AG09309 (cell line): ENCODE data around the gene BRD7.
"Not testable (repeated sequence)": the region's sequence is repeated elsewhere in the genome, so short reads cannot be mapped to it uniquely, and the experiment has no call there.

Experiments
- DNase-seq: peaks from one replicate; pipeline ENCODE4 v3.0.0-alpha.2; 2010; ENCODE audit warnings: low read depth
- H3K4me3 ChIP-seq: 2 replicates; pipeline ENCODE4 v1.5.1; 2011; ENCODE audit warnings: mild to moderate bottlenecking, low read depth, low read length, moderate library complexity; ENCODE audit not compliant: control insufficient read depth
- CTCF ChIP-seq: IDR thresholded peaks from 2 replicates; pipeline ENCODE4 v1.5.1; 2011; ENCODE audit warnings: mild to moderate bottlenecking, low read depth, low read length, inconsistent platforms; ENCODE audit not compliant: insufficient read depth, control insufficient read depth; ENCODE audit errors: missing control alignments

The BRD7 gene

DNA sequence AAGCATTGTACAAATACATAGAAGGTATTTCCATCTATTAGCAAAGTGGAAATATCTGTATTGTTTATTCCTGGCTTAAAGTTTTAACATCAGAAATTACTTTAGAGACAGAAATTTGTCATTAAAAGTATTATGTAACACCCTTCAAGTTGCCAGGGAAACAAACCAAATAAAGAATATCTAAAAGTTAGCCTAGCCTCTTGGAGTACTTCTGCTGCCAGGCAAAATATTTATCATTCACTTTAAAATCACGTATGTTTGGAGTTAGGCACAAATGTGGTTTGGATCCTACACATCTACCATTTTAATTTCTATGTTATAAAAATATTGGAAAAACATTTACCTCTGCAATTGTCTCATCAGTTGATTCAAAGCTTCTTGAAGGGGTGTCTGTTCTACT lies 14.7 kb downstream of the BRD7 start:
- TF ChIP-seq CTCF = no peak
- no peak overlapping the region for H3K4me3 ChIP-seq
- DNase-seq = no peak

- no peak for TF ChIP-seq CTCF
- DNase-seq = no peak
- no peak overlapping the region for H3K4me3 ChIP-seq
These were observed 16.8 kb downstream of the BRD7 start for GRCh38 chr16:50351952-50352351.

- H3K4me3 ChIP-seq = no peak overlapping the region
- no peak for TF ChIP-seq CTCF
- no peak for DNase-seq
These were observed 17.7 kb downstream of the BRD7 start for GRCh38 chr16:50351116-50351515.

DNA sequence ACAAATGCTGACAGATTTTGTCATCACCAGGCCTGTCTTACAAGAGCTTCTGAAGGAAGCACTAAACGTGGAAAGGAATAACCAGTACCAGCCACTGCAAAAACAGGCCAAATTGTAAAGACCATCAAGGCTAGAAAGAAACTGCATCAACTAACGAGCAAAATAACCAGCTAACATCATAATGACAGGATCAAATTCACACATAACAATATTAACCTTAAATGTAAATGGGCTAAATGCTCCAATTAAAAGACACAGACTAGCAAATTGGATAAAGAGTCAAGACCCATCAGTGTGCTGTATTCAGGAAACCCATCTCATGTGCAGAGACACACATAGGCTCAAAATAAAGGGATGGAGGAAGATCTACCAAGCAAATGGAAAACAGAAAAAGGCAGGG lies 23.6 kb downstream of the BRD7 start:
- DNase-seq, H3K4me3 ChIP-seq: not testable (repeated sequence)

DNA sequence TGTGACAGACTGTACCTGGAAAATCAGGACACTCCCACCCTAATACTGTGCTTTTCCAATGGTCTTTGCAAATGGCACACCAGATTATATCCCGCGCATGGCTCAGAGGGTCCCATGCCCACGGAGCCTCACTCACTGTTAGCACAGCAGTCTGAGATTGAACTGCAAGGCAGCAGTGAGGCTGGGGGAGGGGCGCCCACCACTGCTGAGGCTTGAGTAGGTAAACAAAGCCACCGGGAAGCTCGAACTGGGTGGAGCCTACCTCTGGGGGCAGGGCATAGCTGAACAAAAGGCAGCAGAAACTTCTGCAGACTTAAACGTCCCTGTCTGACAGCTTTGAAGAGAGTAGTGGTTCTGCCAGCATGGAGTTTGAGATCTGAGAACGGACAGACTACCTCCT lies 25.2 kb downstream of the BRD7 start:
- DNase-seq, H3K4me3 ChIP-seq: not testable (repeated sequence)

DNA sequence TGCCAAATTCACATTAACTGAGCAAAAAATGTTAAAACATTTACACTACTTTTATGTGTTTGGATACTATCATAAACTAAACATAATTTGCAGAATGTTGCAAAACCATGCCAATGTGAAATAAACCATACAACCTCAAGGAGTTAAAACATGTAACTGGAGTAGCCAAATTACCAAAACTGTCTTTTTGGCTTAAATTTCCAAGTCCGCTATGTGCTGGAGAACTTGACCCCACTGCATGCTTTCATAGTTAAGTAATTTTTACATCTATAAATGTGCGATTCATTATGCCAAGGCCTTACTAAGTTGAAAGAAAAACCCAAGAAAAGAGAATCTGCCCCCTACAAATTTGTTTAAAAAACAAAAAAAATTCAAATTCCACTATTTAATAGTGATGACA lies 28.2 kb downstream of the BRD7 start:
- peak; percentile 44 for DNase-seq
- TF ChIP-seq CTCF = no peak
- no peak overlapping the region for H3K4me3 ChIP-seq

- H3K4me3 ChIP-seq = no peak overlapping the region
- no peak for TF ChIP-seq CTCF
- DNase-seq = no peak
These were observed 30.2 kb downstream of the BRD7 start for GRCh38 chr16:50338371-50339231.

- no peak for DNase-seq
- TF ChIP-seq CTCF = no peak
These were observed 31.9 kb downstream of the BRD7 start for GRCh38 chr16:50336884-50337283.

More at GRCh38 chr16:50336884-50337283, 31.9 kb downstream of the BRD7 start:
- no peak overlapping the region for H3K4me3 ChIP-seq
